GM10266 (cell line): ENCODE results near the gene HSD17B13.

ENCODE experiments used
- DNase-seq: peaks from one replicate; pipeline ENCODE4 v3.0.0; 2012; ENCODE audit errors: extremely low spot score
- CTCF ChIP-seq: IDR thresholded peaks from 2 replicates; pipeline ENCODE4 v1.5.1; 2012; ENCODE audit warnings: mild to moderate bottlenecking, low read depth; ENCODE audit not compliant: control insufficient read depth, insufficient read depth; ENCODE audit errors: missing control alignments

Gene HSD17B13

GRCh38 chr4:87337361-87337760 lies 14.7 kb upstream of the HSD17B13 start:
- no peak for TF ChIP-seq CTCF

GRCh38 chr4:87333267-87333666 lies 10.6 kb upstream of the HSD17B13 start:
- TF ChIP-seq CTCF: no peak
- DNase-seq: no peak

More at GRCh38 chr4:87337361-87337760, 14.7 kb upstream of the HSD17B13 start:
- DNase-seq: no peak

GRCh38 chr4:87330761-87331160 lies 8.1 kb upstream of the HSD17B13 start:
- TF ChIP-seq CTCF: no peak
- no peak for DNase-seq

GRCh38 chr4:87327136-87327535 lies 4.5 kb upstream of the HSD17B13 start:
- TF ChIP-seq CTCF: no peak
- no peak for DNase-seq

- DNase-seq: no peak
- TF ChIP-seq CTCF: no peak
Observed at GRCh38 chr4:87326460-87326859, 3.8 kb upstream of the HSD17B13 start.

GRCh38 chr4:87321888-87322287 lies 794 bp downstream of the HSD17B13 start:
- no peak for TF ChIP-seq CTCF
- DNase-seq: no peak

GRCh38 chr4:87317527-87317926 lies 5.2 kb downstream of the HSD17B13 start:
- TF ChIP-seq CTCF: no peak
- DNase-seq: no peak
